ENCODE data around the gene CYP4X1. TPM values are rescaled to one million over a fixed set of nuclear protein-coding genes. Genes with fewer than 3 reads are reported as not detected.
"Not testable (repeated sequence)": the region's sequence is repeated elsewhere in the genome, so short reads cannot be mapped to it uniquely, and the experiment has no call there.

The CYP4X1 gene
- total RNA-seq, result not detected
- not detected for polyA plus RNA-seq

- no peaks in the 10 kb centered on the region for H3K36me3 ChIP-seq (ENCODE audit: insufficient read depth, low read length)
- peaks cover 5% of the 10 kb centered on the region for H3K27me3 ChIP-seq (ENCODE audit: insufficient read depth, low read length, poor library complexity, severe bottlenecking)
- DNase-seq, result no peak
- Mint-ChIP-seq H3K36me3 (no peaks in the 10 kb centered on the region), H3K4me3 (no peak within 1 kb of the TSS), H3K9me3 (no peaks in the 10 kb centered on the region), H3K27me3 (peaks cover 32% of the 10 kb centered on the region in 2 donors), H3K4me1 (no peaks in the 10 kb centered on the region), H3K27ac (no peak within 1 kb of the TSS)
- no peaks in the 10 kb centered on the region for H3K4me1 ChIP-seq (ENCODE audit: insufficient read depth, low read length)
- ChIA-PET CTCF (no interaction called here), POLR2A (no interaction called here)
- H3K9me3 ChIP-seq (ENCODE audit: low read length), result no peaks in the 10 kb centered on the region
- H3K27ac ChIP-seq (ENCODE audit: low read depth, low read length), result no peak within 1 kb of the TSS
- no peak within 1 kb of the TSS for H3K4me3 ChIP-seq (ENCODE audit: low read length)
Measured at GRCh38 chr1:47023268-47024140, at the start of gene CYP4X1. Gene CYP4X1 (plus strand): TSS chr1:47023669. CDS start chr1:47023818, 149 bp downstream.

GRCh38 chr1:46983166-46983829, 40.2 kb upstream of the CYP4X1 start:
- Histone ChIP-seq H3K9me3 (ENCODE audit: low read length) (no peaks in the 10 kb centered on the region), H3K27ac (ENCODE audit: low read depth, low read length) (no peak overlapping the region), H3K27me3 (ENCODE audit: insufficient read depth, low read length, poor library complexity, severe bottlenecking) (no peaks in the 10 kb centered on the region), H3K4me1 (ENCODE audit: insufficient read depth, low read length) (no peaks in the 10 kb centered on the region), H3K4me3 (ENCODE audit: low read length) (no peak overlapping the region), H3K36me3 (ENCODE audit: insufficient read depth, low read length) (no peaks in the 10 kb centered on the region)
- CTCF ChIA-PET, result no interaction called here
- no peak for DNase-seq
- H3K36me3 Mint-ChIP-seq, result no peaks in the 10 kb centered on the region
- H3K27ac Mint-ChIP-seq, result no peak overlapping the region
- H3K4me1 Mint-ChIP-seq, result no peaks in the 10 kb centered on the region
- POLR2A ChIA-PET, result no interaction called here
- no peak overlapping the region for H3K4me3 Mint-ChIP-seq
- H3K27me3 Mint-ChIP-seq, result peaks cover 31 to 51% of the 10 kb centered on the region in 2 donors
- peaks cover 6 to 19% (median 9%) of the 10 kb centered on the region in 5 donors for H3K9me3 Mint-ChIP-seq

GRCh38 chr1:46983830-46984586, 39.5 kb upstream of the CYP4X1 start:
- no peaks in the 10 kb centered on the region for H3K4me1 ChIP-seq (ENCODE audit: insufficient read depth, low read length)
- ChIA-PET CTCF (no interaction called here), POLR2A (no interaction called here)
- DNase-seq, result no peak
- H3K4me3 Mint-ChIP-seq, result no peak overlapping the region
- no peaks in the 10 kb centered on the region for H3K9me3 ChIP-seq (ENCODE audit: low read length)
- no peak overlapping the region for H3K4me3 ChIP-seq (ENCODE audit: low read length)
- no peaks in the 10 kb centered on the region for H3K27me3 ChIP-seq (ENCODE audit: insufficient read depth, low read length, poor library complexity, severe bottlenecking)
- H3K36me3 ChIP-seq (ENCODE audit: insufficient read depth, low read length), result no peaks in the 10 kb centered on the region
- H3K27me3 Mint-ChIP-seq, result peaks cover 31 to 46% of the 10 kb centered on the region in 2 donors
- no peaks in the 10 kb centered on the region for H3K36me3 Mint-ChIP-seq
- H3K9me3 Mint-ChIP-seq, result peaks cover 6 to 16% (median 9%) of the 10 kb centered on the region in 5 donors
- H3K4me1 Mint-ChIP-seq, result no peaks in the 10 kb centered on the region
- H3K27ac Mint-ChIP-seq, result no peak overlapping the region
- no peak overlapping the region for H3K27ac ChIP-seq (ENCODE audit: low read depth, low read length)

GRCh38 chr1:46990541-46990940, 32.9 kb upstream of the CYP4X1 start:
- DNase-seq; H3K4me3 Mint-ChIP-seq; H3K36me3 Mint-ChIP-seq; H3K4me1 ChIP-seq (ENCODE audit: insufficient read depth, low read length); H3K4me1 Mint-ChIP-seq; H3K27ac Mint-ChIP-seq; POLR2A ChIA-PET; H3K27ac ChIP-seq (ENCODE audit: low read depth, low read length); H3K9me3 Mint-ChIP-seq; H3K36me3 ChIP-seq (ENCODE audit: insufficient read depth, low read length); H3K4me3 ChIP-seq (ENCODE audit: low read length); CTCF ChIA-PET; H3K27me3 ChIP-seq (ENCODE audit: insufficient read depth, low read length, poor library complexity, severe bottlenecking); H3K9me3 ChIP-seq (ENCODE audit: low read length): not testable (repeated sequence)
- H3K27me3 Mint-ChIP-seq, result peaks cover 9 to 15% of the 10 kb centered on the region in 2 donors

GRCh38 chr1:46991083-46991923, 32.2 kb upstream of the CYP4X1 start:
- DNase-seq, result no peak
- H3K4me3 Mint-ChIP-seq, result no peak overlapping the region
- no peak overlapping the region for H3K27ac ChIP-seq (ENCODE audit: low read depth, low read length)
- ChIA-PET CTCF (no interaction called here), POLR2A (no interaction called here)
- H3K36me3 ChIP-seq (ENCODE audit: insufficient read depth, low read length), result no peaks in the 10 kb centered on the region
- H3K9me3 Mint-ChIP-seq, result peaks cover 0 to 2% (median 0%) of the 10 kb centered on the region in 5 donors
- no peak overlapping the region for H3K27ac Mint-ChIP-seq
- H3K27me3 ChIP-seq (ENCODE audit: insufficient read depth, low read length, poor library complexity, severe bottlenecking), result no peaks in the 10 kb centered on the region
- peaks cover 6 to 16% of the 10 kb centered on the region in 2 donors for H3K27me3 Mint-ChIP-seq
- no peaks in the 10 kb centered on the region for H3K4me1 Mint-ChIP-seq
- H3K9me3 ChIP-seq (ENCODE audit: low read length), result no peaks in the 10 kb centered on the region
- H3K4me3 ChIP-seq (ENCODE audit: low read length), result no peak overlapping the region
- no peaks in the 10 kb centered on the region for H3K4me1 ChIP-seq (ENCODE audit: insufficient read depth, low read length)
- H3K36me3 Mint-ChIP-seq, result no peaks in the 10 kb centered on the region

GRCh38 chr1:46996659-46997281, 26.7 kb upstream of the CYP4X1 start:
- H3K4me3 Mint-ChIP-seq, result no peak overlapping the region
- CTCF ChIA-PET, result no interaction called here
- no peaks in the 10 kb centered on the region for H3K9me3 ChIP-seq (ENCODE audit: low read length)
- H3K36me3 Mint-ChIP-seq, result no peaks in the 10 kb centered on the region
- H3K4me3 ChIP-seq (ENCODE audit: low read length), result no peak overlapping the region
- no peaks in the 10 kb centered on the region for H3K4me1 Mint-ChIP-seq
- no peak overlapping the region for H3K27ac Mint-ChIP-seq
- H3K36me3 ChIP-seq (ENCODE audit: insufficient read depth, low read length), result no peaks in the 10 kb centered on the region
- no peak for DNase-seq
- no peaks in the 10 kb centered on the region for H3K27me3 ChIP-seq (ENCODE audit: insufficient read depth, low read length, poor library complexity, severe bottlenecking)
- H3K4me1 ChIP-seq (ENCODE audit: insufficient read depth, low read length), result no peaks in the 10 kb centered on the region
- H3K9me3 Mint-ChIP-seq, result peaks cover 0 to 1% (median 0%) of the 10 kb centered on the region in 5 donors
- POLR2A ChIA-PET, result no interaction called here
- H3K27ac ChIP-seq (ENCODE audit: low read depth, low read length), result no peak overlapping the region
- H3K27me3 Mint-ChIP-seq, result peaks cover 10 to 53% of the 10 kb centered on the region in 2 donors

GRCh38 chr1:47002211-47002610, 21.3 kb upstream of the CYP4X1 start:
- Histone ChIP-seq H3K36me3 (ENCODE audit: insufficient read depth, low read length) (no peaks in the 10 kb centered on the region), H3K9me3 (ENCODE audit: low read length) (no peaks in the 10 kb centered on the region), H3K27ac (ENCODE audit: low read depth, low read length) (no peak overlapping the region), H3K4me3 (ENCODE audit: low read length) (no peak overlapping the region), H3K4me1 (ENCODE audit: insufficient read depth, low read length) (no peaks in the 10 kb centered on the region), H3K27me3 (ENCODE audit: insufficient read depth, low read length, poor library complexity, severe bottlenecking) (no peaks in the 10 kb centered on the region)
- Mint-ChIP-seq H3K27me3 (peaks cover 20 to 79% of the 10 kb centered on the region in 2 donors), H3K4me1 (no peaks in the 10 kb centered on the region), H3K4me3 (no peak overlapping the region), H3K36me3 (no peaks in the 10 kb centered on the region), H3K9me3 (no peaks in the 10 kb centered on the region), H3K27ac (no peak overlapping the region)
- DNase-seq, result no peak
- ChIA-PET POLR2A (no interaction called here), CTCF (no interaction called here)

All from CD8-positive, alpha-beta memory T cell (primary cell).